Prostate gland (tissue), 2 donors: Measurements from ENCODE around the gene AMPH.

Source experiments
- CTCF ChIP-seq, 4 experiments: fragments of 200-600 bp in 2 of 4; fragments of 450-650 bp in 2 of 4; sonication (generic) in 2 of 4; IDR thresholded peaks; 1 replicate in 3 of 4; 2 replicates in 1 of 4; pipeline ENCODE4 v1.5.1; 2016 to 2019; ENCODE audit warnings: antibody characterized with exemption in 4 of 4, mild to moderate bottlenecking in 2 of 4, moderate library complexity in 2 of 4
- POLR2AphosphoS5 ChIP-seq: sonication (generic); formaldehyde crosslinking; IDR thresholded peaks from one replicate; pipeline ENCODE4 v1.6.1; 2017; ENCODE audit warnings: antibody characterized with exemption

- TF ChIP-seq CTCF (IDR thresholded peaks at IDR 0.05) (no peak), POLR2AphosphoS5 (no peak)
Observed at GRCh38 chr7:38541440-38541839, 89.7 kb downstream of the AMPH start.
